GM23248 (cell line): ENCODE measurements around the gene HSPA1L. TPM values are rescaled to one million over a fixed set of nuclear protein-coding genes. Genes with fewer than 3 reads are reported as not detected.
"Not testable (repeated sequence)": the region's sequence is repeated elsewhere in the genome, so short reads cannot be mapped to it uniquely, and the experiment has no call there.

Experiments
- DNase-seq: peaks from one replicate; pipeline ENCODE4 v3.0.0-alpha.2; 2015
- H2AFZ ChIP-seq: fragments of 200-600 bp; sonication (generic); 2 replicates; pipeline ENCODE4 v1.6.1; 2016; ENCODE audit warnings: antibody characterized with exemption
- H3F3A ChIP-seq: fragments of 200-600 bp; sonication (generic); 2 replicates; pipeline ENCODE4 v1.6.1; 2016; ENCODE audit warnings: mild to moderate bottlenecking, antibody characterized with exemption, mixed run types; ENCODE audit not compliant: insufficient read depth
- H3K27ac ChIP-seq: fragments of 200-600 bp; sonication (generic); 2 replicates; pipeline ENCODE4 v1.5.1; 2016; ENCODE audit warnings: mild to moderate bottlenecking
- H3K27me3 ChIP-seq: fragments of 200-600 bp; sonication (generic); replicated peaks from 2 replicates; pipeline ENCODE4 v1.6.1; 2016; ENCODE audit warnings: mild to moderate bottlenecking; ENCODE audit not compliant: insufficient read depth
- H3K36me3 ChIP-seq: fragments of 200-600 bp; sonication (generic); 2 replicates; pipeline ENCODE4 v1.6.1; 2016; ENCODE audit warnings: low read depth, mild to moderate bottlenecking
- H3K4me1 ChIP-seq: fragments of 200-600 bp; sonication (generic); 2 replicates; pipeline ENCODE4 v1.6.1; 2016; ENCODE audit warnings: mild to moderate bottlenecking; ENCODE audit not compliant: insufficient read depth
- H3K4me2 ChIP-seq: fragments of 200-600 bp; sonication (generic); one replicate; pipeline ENCODE4 v1.6.1; 2016; ENCODE audit warnings: mild to moderate bottlenecking; ENCODE audit not compliant: unreplicated experiment
- H3K4me3 ChIP-seq: fragments of 200-600 bp; sonication (generic); 2 replicates; pipeline ENCODE4 v1.5.1; 2016; ENCODE audit warnings: mild to moderate bottlenecking
- H3K79me2 ChIP-seq: fragments of 200-600 bp; sonication (generic); 2 replicates; pipeline ENCODE4 v1.6.1; 2016; ENCODE audit warnings: mild to moderate bottlenecking; ENCODE audit not compliant: insufficient read depth
- H3K9ac ChIP-seq: fragments of 200-600 bp; sonication (generic); 2 replicates; pipeline ENCODE4 v1.6.1; 2016; ENCODE audit warnings: mild to moderate bottlenecking
- H3K9me2 ChIP-seq: fragments of 200-600 bp; sonication (generic); 2 replicates; pipeline ENCODE4 v1.6.1; 2016; ENCODE audit warnings: mixed run types, mild to moderate bottlenecking, moderate library complexity; ENCODE audit not compliant: insufficient read depth
- H3K9me3 ChIP-seq: fragments of 200-600 bp; sonication (generic); one replicate; pipeline ENCODE4 v1.6.1; 2017; ENCODE audit warnings: low read depth
- H4K20me1 ChIP-seq: fragments of 200-600 bp; sonication (generic); 2 replicates; pipeline ENCODE4 v1.6.0; 2016; ENCODE audit not compliant: insufficient read depth
- EZH2 ChIP-seq: fragments of 200-600 bp; sonication (generic); IDR thresholded peaks from 2 replicates; pipeline ENCODE4 v1.6.1; 2018; ENCODE audit warnings: antibody characterized with exemption, mild to moderate bottlenecking; ENCODE audit not compliant: insufficient read depth, poor library complexity, severe bottlenecking
- EZH2phosphoT487 ChIP-seq: fragments of 200-600 bp; sonication (generic); IDR thresholded peaks from 2 replicates; pipeline ENCODE4 v1.6.1; 2018; ENCODE audit warnings: antibody characterized with exemption, moderate library complexity, mild to moderate bottlenecking, low read depth; ENCODE audit not compliant: insufficient read depth
- WGBS, 2 experiments: methylation state at CpG; one replicate each; pipeline ENCODE4 v1.1.6; 2015 to 2017; ENCODE audit warnings: low lambda C conversion rate in 2 of 2, low coverage in 1 of 2; ENCODE audit errors: missing lambda C conversion rate in 2 of 2; 5-methylcytosine and 5-hydroxymethylcytosine counted together
- in situ Hi-C: fragments of 300-500 bp; cut with MboI; formaldehyde crosslinking; loops from 2 replicates; pipeline ENCODE4 v1.15.0; 2020
- polyA plus RNA-seq: library from polyadenylated mRNA; unstranded; fragments of >200 nt; fragmentation: Nextera tagmentation; extraction: Ambion mirVana; gene quantifications from 2 replicates; pipeline ENCODE4 v1.2.1, GENCODE V29; 2016
- total RNA-seq: library from RNA; depleted of rRNA; stranded (reverse); fragments of >200 nt; shearing (Covaris generic); gene quantifications from 2 replicates; pipeline ENCODE4 v1.2.3, GENCODE V29; 2014

The HSPA1L gene
- total and polyA plus RNA-seq, 2 experiments from 2014 or later: 0.91 to 1.7 TPM

DNA sequence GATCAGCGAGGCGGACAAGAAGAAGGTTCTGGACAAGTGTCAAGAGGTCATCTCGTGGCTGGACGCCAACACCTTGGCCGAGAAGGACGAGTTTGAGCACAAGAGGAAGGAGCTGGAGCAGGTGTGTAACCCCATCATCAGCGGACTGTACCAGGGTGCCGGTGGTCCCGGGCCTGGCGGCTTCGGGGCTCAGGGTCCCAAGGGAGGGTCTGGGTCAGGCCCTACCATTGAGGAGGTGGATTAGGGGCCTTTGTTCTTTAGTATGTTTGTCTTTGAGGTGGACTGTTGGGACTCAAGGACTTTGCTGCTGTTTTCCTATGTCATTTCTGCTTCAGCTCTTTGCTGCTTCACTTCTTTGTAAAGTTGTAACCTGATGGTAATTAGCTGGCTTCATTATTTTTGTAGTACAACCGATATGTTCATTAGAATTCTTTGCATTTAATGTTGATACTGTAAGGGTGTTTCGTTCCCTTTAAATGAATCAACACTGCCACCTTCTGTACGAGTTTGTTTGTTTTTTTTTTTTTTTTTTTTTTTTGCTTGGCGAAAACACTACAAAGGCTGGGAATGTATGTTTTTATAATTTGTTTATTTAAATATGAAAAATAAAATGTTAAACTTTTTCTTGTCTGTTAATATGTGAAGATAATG, 14.7 kb upstream of the HSPA1L start:
- H3F3A ChIP-seq: peaks cover 16% of the 10 kb centered on the region; the same call in 1 of the 2 replicates
- no peaks in the 10 kb centered on the region for H4K20me1 ChIP-seq
- H3K4me3 ChIP-seq: peak overlapping the region; percentile 81
- H3K79me2 ChIP-seq: peaks cover 61% of the 10 kb centered on the region
- peaks cover 24% of the 10 kb centered on the region for H3K4me1 ChIP-seq
- no peaks in the 10 kb centered on the region for H3K27me3 ChIP-seq
- H3K27ac ChIP-seq: peak overlapping the region; percentile 59
- H2AFZ ChIP-seq: peak overlapping the region; percentile 56
- H3K4me2 ChIP-seq: peak overlapping the region; percentile 95
- peak; percentile 75 for DNase-seq
- H3K9ac ChIP-seq: peak overlapping the region; percentile 83
- H3K9me2 ChIP-seq: no peaks in the 10 kb centered on the region
- no peaks in the 10 kb centered on the region for H3K36me3 ChIP-seq
- in situ Hi-C loops: no loop called here
- WGBS, 2 experiments: 0 to 1% methylated on average over 15 of the region's 15 CpGs
- no peaks in the 10 kb centered on the region for H3K9me3 ChIP-seq
- TF ChIP-seq EZH2 (no peak), EZH2phosphoT487 (no peak)

DNA sequence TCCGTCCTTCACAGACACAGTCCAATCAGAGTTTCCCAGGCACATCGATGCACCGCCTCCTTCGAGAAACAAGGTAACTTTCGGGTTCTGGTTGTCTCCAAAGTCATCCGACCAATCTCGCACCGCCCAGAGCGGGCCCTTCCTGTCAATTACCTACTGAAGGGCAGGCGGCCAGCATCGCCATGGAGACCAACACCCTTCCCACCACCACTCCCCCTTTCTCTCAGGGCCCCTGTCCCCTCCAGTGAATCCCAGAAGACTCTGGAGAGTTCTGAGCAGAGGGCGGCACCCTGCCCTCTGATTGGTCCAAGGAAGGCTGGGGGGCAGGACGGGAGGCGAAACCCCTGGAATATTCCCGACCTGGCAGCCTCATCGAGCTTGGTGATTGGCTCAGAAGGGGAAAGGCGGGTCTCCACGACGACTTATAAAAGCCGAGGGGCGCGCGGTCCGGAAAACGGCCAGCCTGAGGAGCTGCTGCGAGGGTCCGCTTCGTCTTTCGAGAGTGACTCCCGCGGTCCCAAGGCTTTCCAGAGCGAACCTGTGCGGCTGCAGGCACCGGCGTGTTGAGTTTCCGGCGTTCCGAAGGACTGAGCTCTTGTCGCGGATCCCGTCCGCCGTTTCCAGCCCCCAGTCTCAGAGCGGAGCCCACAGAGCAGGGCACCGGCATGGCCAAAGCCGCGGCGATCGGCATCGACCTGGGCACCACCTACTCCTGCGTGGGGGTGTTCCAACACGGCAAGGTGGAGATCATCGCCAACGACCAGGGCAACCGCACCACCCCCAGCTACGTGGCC, 12.4 kb upstream of the HSPA1L start, which contains the start of gene HSPA1B:
TSS of gene HSPA1B (plus strand) at position 453 of the 794 bp plus-strand sequence. CDS start at position 666, 213 bp downstream.
- WGBS, 2 experiments: 0 to 1% methylated on average over 35 to 51 of the region's 56 CpGs

DNA sequence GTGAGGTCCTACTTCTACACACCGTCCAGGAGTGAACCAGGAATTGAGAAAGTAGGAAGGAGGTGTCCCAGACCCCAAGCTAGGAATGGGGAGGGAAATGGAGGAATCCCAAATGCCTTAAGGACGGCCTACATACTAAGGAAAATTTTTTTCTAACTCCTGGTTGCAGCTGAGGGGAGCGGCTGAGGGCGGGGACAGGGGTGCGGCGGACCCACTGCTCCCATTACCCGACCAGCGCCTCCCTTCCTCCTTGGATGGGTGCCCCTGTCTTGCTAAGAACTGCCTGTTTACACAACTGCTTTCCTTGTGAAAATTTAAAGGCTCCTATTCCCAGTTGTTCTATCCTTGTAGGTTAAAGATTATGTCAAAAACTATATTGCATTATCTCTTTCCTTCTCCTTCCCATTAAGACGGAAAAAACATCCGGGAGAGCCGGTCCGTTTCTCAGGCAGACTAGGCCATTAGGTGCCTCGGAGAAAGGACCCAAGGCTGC, 11.8 kb upstream of the HSPA1L start:
- WGBS, 2 experiments: 1 to 2% methylated on average over 13 of the region's 13 CpGs
- Histone ChIP-seq H3F3A (peaks cover 24% of the 10 kb centered on the region), H3K4me3 (peak overlapping the region; percentile 72), H3K4me2 (peak overlapping the region; percentile 87), H3K27me3 (no peaks in the 10 kb centered on the region), H3K79me2 (peaks cover 55% of the 10 kb centered on the region), H2AFZ (peak overlapping the region; percentile 86), H3K36me3 (no peaks in the 10 kb centered on the region), H3K9ac (peak overlapping the region; percentile 85), H3K4me1 (peaks cover 22% of the 10 kb centered on the region), H3K9me3 (no peaks in the 10 kb centered on the region), H3K27ac (peak overlapping the region; percentile 91), H3K9me2 (no peaks in the 10 kb centered on the region), H4K20me1 (no peaks in the 10 kb centered on the region)
- no peak for TF ChIP-seq EZH2phosphoT487
- TF ChIP-seq EZH2: no peak
- in situ Hi-C loops: no loop called here
- DNase-seq: peak; percentile 91

More for the DNA sequence above, 12.4 kb upstream of the HSPA1L start, which contains the start of gene HSPA1B:
- TF ChIP-seq EZH2phosphoT487: no peak
- no peak for TF ChIP-seq EZH2
- Histone ChIP-seq H3K9me2 (no peaks in the 10 kb centered on the region), H2AFZ (peak within 1 kb of the TSS; percentile 86), H3K9ac (peak within 1 kb of the TSS; percentile 85), H4K20me1 (no peaks in the 10 kb centered on the region), H3K4me1 (peaks cover 22% of the 10 kb centered on the region), H3K27me3 (no peaks in the 10 kb centered on the region), H3K9me3 (no peaks in the 10 kb centered on the region), H3K36me3 (no peaks in the 10 kb centered on the region), H3K79me2 (peaks cover 61% of the 10 kb centered on the region), H3K27ac (peak within 1 kb of the TSS; percentile 91), H3K4me3 (peak within 1 kb of the TSS; percentile 72), H3F3A (peaks cover 20% of the 10 kb centered on the region), H3K4me2 (peak within 1 kb of the TSS; percentile 87)
- in situ Hi-C loops: no loop called here
- DNase-seq: peak; percentile 99

GRCh38 chr6:31825553-31825952, 10.5 kb upstream of the HSPA1L start:
- Histone ChIP-seq H3K4me2 (no peak overlapping the region), H3K79me2 (peaks cover 45% of the 10 kb centered on the region), H4K20me1 (no peaks in the 10 kb centered on the region), H2AFZ (no peak overlapping the region), H3K9me3 (no peaks in the 10 kb centered on the region), H3K27ac (no peak overlapping the region), H3K9me2 (no peaks in the 10 kb centered on the region), H3K4me1 (peaks cover 10% of the 10 kb centered on the region; the same call in 1 of the 2 replicates), H3K9ac (no peak overlapping the region), H3K36me3 (no peaks in the 10 kb centered on the region), H3F3A (peaks cover 35% of the 10 kb centered on the region), H3K27me3 (no peaks in the 10 kb centered on the region), H3K4me3 (no peak overlapping the region)
- WGBS, 2 experiments: 85 to 90% methylated on average over 4 of the region's 4 CpGs
- TF ChIP-seq EZH2phosphoT487 (no peak), EZH2 (no peak)
- in situ Hi-C loops: no loop called here
- no peak for DNase-seq

DNA sequence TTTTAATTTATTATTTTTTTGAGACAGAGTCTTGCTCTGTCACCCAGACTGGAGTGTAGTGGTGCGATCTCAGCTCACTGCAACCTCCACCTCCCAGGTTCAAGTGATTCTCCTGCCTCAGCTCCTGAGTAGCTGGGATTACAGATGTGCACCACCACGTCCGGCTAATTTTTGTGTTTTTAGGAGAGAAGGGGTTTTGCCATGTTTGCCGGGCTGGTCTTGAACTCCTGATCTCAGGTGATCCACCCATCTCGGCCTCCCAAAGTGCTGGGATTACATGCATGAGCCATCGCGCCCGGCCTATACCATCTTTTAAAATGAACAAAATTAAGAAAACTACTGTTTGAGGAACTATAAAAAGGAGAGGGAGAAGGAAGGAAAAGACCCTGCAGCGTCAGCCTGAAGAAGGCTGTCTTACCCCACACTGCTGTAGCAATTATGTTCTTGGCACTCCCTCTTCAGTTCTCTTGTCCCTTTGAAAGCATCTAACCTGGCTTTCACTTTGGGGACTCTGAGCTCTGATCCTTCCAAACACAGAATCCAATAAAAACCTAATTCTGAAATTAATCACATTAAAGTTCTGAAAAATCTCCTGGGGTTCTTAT, 8.6 kb upstream of the HSPA1L start:
- 96 to 98% methylated on average over 9 of the region's 9 CpGs for WGBS, 2 experiments
- in situ Hi-C loops: not testable (repeated sequence)

More for the DNA sequence above, 8.6 kb upstream of the HSPA1L start:
- peak overlapping the region; percentile 97; the same call in 1 of the 2 replicates for H3K27ac ChIP-seq
- H3K4me3 ChIP-seq, H3K9me2 ChIP-seq, H3K4me2 ChIP-seq, H3K9ac ChIP-seq, H3K36me3 ChIP-seq, DNase-seq, H3K9me3 ChIP-seq, H3K27me3 ChIP-seq, H4K20me1 ChIP-seq, H2AFZ ChIP-seq: not testable (repeated sequence)
- peaks cover 22% of the 10 kb centered on the region for H3K4me1 ChIP-seq
- peaks cover 47% of the 10 kb centered on the region for H3K79me2 ChIP-seq
- peaks cover 50% of the 10 kb centered on the region for H3F3A ChIP-seq
